Motor neuron (in vitro differentiated cells): ENCODE data around the gene FAM110D. TPM values are rescaled to one million over a fixed set of nuclear protein-coding genes. Genes with fewer than 3 reads are reported as not detected.

Experiments used
- ATAC-seq, 8 experiments: fragments of 200-7000 bp; cut with Tn5 transposase; replicated peaks in 6 of 8; 2 replicates each; pipeline ENCODE4 v1.8.0; 2021; ENCODE audit warnings: mild to moderate bottlenecking in 8 of 8, moderate library complexity in 8 of 8
- H3K27ac ChIP-seq, 2 donors: fragments of 250-450 bp; sonication (Bioruptor Pico); 2 replicates each; pipeline ENCODE4 v1.9.0; 2021; ENCODE audit warnings: antibody characterized with exemption in 2 of 2, mild to moderate bottlenecking in 2 of 2, moderate library complexity in 1 of 2
- H3K4me1 ChIP-seq, 2 donors: fragments of 250-450 bp; sonication (Bioruptor Pico); replicated peaks in 1 of 2; 2 replicates each; pipeline ENCODE4 v1.6.1; 2021; ENCODE audit warnings: antibody characterized with exemption in 2 of 2, mild to moderate bottlenecking in 2 of 2, moderate library complexity in 1 of 2
- H3K4me3 ChIP-seq, 5 donors: fragments of 250-450 bp; sonication (Bioruptor Pico); 2 replicates each; pipeline ENCODE4 v1.9.0; 2021; ENCODE audit warnings: antibody characterized with exemption in 5 of 5, mild to moderate bottlenecking in 5 of 5, moderate library complexity in 4 of 5
- WGBS, 10 experiments: fragments of 450-650 bp; shearing (Covaris generic); methylation state at CpG; one replicate each; pipeline ENCODE4 v1.0.0; 2022; 5-methylcytosine and 5-hydroxymethylcytosine counted together
- in situ Hi-C, 9 experiments: fragments of 400-800 bp; cut with MboI; loops; one replicate each; pipeline ENCODE4 v1.15.0; 2021; ENCODE audit warnings: low sequenced_read_pairs in 9 of 9, low pct_unique_long_range_greater_than_20kb in 2 of 9; ENCODE audit not compliant: unreplicated experiment in 9 of 9
- total RNA-seq, 8 experiments: library from RNA; unstranded; fragments of 300-600 nt; gene quantifications; 2 replicates each; pipeline versions ENCODE4 v1.2.3 to v1.2.4, GENCODE V29; 2022

FAM110D gene
- total RNA-seq, 8 experiments from 2014 or later = 0.15 to 1.1 (median 0.52) TPM

DNA sequence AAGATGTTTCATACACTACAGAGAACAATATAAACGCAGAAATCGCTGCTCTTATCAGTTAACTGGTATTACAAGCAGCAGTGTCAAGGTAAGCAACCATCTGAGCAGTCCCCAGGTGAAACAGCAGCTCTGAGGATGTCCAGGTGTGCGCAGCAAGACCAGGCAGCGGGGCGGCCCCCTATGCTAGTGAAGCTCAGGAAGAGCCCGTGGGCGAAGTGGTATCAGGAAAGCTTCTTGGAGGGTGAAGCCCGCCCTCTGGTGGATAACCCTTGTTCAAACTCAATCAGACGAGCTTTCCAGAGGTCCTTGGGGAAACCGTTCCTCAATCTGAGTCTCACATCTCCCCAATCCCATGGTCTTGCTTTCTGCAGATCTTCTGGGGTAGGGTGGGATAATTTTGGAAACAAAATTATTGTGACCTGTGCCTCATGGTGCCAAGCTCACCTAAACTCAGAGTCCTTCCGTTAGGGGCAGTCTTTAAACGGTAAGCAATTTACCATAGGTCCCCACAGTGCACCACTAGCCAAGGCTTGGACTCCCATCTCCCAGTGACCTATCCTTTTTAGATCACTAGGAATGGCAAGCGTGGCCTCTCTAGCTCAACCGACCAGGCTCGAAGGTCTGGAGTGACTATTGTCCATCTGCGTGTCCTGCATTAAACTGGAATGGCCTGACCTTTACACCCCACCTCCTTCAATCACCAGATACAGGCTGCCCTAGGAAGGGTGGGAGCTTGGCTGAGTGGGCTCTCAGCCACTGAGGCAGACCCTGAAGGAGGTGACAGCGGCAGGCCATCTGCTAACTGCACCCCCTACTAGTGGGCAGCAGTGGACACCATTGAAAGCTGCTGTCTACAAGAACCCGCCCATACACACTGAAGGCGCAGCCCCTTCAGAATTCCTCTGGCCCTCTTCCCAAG lies 13.6 kb upstream of the FAM110D start:
- Histone ChIP-seq H3K4me1 (peaks cover 0 to 2% of the 10 kb centered on the region in 2 donors), H3K27ac (no peak overlapping the region), H3K4me3 (no peak overlapping the region)
- ATAC-seq = peak; percentile 88 to 100 (median 94)
- 0 to 54% (median 8%) methylated on average over 4 to 18 of the region's 19 CpGs; no CpG with 5 or more reads in 3 of the 10 experiments for WGBS, 10 experiments
- in situ Hi-C loops = no loop called here

DNA sequence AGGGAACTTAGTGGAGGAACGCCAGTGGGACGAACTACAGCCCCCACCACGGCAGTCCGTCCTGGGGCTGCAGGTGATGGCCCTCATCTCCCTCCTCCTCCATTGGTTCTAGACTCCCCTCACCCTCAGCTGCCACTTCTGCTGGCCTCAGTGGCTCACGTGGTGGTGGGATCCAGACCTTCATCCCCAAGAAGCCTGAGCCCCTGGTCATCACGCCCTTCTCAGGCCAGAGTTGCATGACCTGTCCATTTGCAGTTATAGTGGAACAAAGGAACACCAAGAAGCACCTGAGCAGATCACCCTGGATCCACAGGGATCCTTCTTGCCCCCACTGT lies 13.0 kb upstream of the FAM110D start:
- Histone ChIP-seq H3K4me3 (no peak overlapping the region), H3K4me1 (peaks cover 0 to 2% of the 10 kb centered on the region in 2 donors), H3K27ac (no peak overlapping the region)
- 0 to 100% (median 52%) methylated on average over 1 to 6 of the region's 6 CpGs; no CpG with 5 or more reads in 4 of the 10 experiments for WGBS, 10 experiments
- peak in 2 of 8 experiments; percentile 12 to 14 for ATAC-seq
- in situ Hi-C loops = no loop called here

DNA sequence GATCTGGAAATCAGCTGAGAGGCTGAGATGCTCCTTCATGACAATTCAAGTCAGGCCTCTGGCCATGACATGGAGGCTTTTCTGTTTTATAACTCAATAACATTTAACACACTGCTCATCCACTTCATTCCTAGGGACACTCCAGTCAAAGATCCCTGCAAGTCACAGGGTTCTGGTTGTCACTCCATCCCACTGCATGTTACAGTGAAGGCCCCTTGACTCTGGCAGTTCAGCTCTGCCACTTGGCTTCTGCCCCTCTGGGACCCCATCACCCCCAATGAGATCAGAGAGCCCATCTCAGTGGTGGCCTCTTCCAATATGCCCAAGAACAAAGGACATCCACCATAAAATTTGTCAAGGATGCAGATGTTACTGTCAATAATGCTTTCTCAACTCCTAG lies 10.0 kb upstream of the FAM110D start:
- no peak overlapping the region for H3K27ac ChIP-seq
- ATAC-seq = no peak
- peaks cover 0 to 2% of the 10 kb centered on the region in 2 donors for H3K4me1 ChIP-seq
- H3K4me3 ChIP-seq = no peak overlapping the region
- in situ Hi-C loops = no loop called here

DNA sequence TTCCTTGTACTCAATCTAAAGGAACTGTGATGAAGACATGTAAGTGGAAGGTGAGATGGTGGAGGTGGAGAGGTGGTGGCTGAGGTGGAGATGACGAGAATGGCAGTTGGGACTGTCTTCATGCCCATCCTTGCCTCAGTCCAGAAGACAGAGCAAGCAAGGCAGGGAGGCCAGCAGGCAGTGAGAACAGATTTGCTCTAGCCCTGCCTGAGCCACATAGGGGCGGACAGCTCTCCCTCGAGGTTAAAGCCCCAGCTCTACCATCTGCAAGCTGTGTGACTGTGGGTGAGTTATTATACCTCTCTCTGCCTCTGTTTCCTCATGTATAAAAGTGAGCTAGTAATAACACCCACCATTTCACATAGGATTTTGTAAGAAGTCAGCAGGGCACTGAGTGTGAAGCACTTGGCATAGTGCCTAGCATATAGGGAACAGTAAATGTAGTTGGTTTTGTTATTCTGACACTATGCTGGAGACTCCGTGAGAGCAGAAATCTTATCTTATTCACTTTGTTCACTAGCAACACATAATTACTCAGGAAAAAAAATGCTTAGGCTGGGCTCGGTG lies 4.8 kb upstream of the FAM110D start:
- no peak for ATAC-seq
- Histone ChIP-seq H3K4me1 (peaks cover 28 to 39% of the 10 kb centered on the region in 2 donors), H3K27ac (no peak overlapping the region), H3K4me3 (no peak overlapping the region)
- in situ Hi-C loops = loop anchor here in 2 of 9 experiments (10.0 kb wide), 1 partner anchor 49 kb away; no protein-coding TSS in a partner anchor
- 38 to 90% (median 72%) methylated on average over 2 to 5 of the region's 5 CpGs; no CpG with 5 or more reads in 1 of the 10 experiments for WGBS, 10 experiments

- peak; percentile 11 to 68 (median 58) for ATAC-seq
- Histone ChIP-seq H3K4me3 (no peak overlapping the region), H3K4me1 (peaks cover 35 to 46% of the 10 kb centered on the region in 2 donors), H3K27ac (peak overlapping the region in 1 of 2 donors; percentile 39)
- in situ Hi-C loops = loop anchor here in 2 of 9 experiments (10.0 kb wide), 1 partner anchor 50 kb away; no protein-coding TSS in a partner anchor
- 0 to 57% (median 32%) methylated on average over 1 to 6 of the region's 9 CpGs; no CpG with 5 or more reads in 4 of the 10 experiments for WGBS, 10 experiments
Measured at GRCh38 chr1:26154750-26155149, 4.1 kb upstream of the FAM110D start.

- no peak overlapping the region for H3K27ac ChIP-seq
- peaks cover 40 to 52% of the 10 kb centered on the region in 2 donors for H3K4me1 ChIP-seq
- no peak overlapping the region for H3K4me3 ChIP-seq
- peak in 4 of 8 experiments; percentile 12 to 34 (median 20) for ATAC-seq
- 0 to 85% (median 59%) methylated on average over 1 to 13 of the region's 21 CpGs; no CpG with 5 or more reads in 2 of the 10 experiments for WGBS, 10 experiments
- in situ Hi-C loops = loop anchor here in 2 of 9 experiments (10.0 kb wide), 1 partner anchor 51 kb away; no protein-coding TSS in a partner anchor
Measured at GRCh38 chr1:26155370-26156284, 3.3 kb upstream of the FAM110D start.

DNA sequence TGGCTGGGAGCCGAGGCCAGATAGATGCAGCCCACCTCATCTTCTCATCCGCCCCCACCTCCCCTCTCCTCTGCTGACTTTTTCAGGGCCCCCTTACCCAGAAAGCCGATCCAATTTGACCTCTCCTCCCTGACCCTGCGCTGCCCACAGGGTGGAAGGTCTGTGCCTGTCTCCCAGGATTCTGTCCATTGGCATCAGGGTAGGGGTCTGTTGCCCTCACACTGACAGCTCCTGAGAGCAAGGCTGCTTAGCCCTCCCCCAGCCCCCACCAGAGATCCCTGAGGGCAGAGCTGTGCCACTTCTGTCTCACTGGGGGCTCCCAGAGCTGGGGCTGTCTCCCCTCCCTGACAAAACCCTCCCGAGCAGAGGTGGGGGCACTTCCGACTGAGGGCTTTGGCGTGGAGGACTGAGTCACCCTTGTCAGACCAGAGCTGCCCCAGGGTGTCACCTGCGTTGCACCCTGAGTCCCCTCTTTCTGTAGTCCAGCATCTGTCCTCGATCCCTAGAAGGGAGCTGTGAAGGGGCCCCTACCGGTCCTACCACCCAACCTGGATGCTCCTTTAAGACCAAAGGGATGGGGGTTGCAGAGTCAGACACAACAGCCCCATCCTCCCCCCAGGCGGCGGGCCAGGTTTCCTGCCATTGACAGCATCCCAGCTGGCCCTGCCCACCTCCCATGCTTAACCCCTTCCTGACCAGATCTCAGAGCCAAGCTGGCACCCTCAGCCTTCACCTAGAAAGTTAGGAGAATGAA lies 2.4 kb upstream of the FAM110D start:
- H3K4me1 ChIP-seq = peaks cover 47 to 60% of the 10 kb centered on the region in 2 donors

GRCh38 chr1:26158271-26158907 lies 490 bp upstream of the FAM110D start:
- H3K27ac ChIP-seq = no peak overlapping the region
- H3K4me3 ChIP-seq = no peak overlapping the region
- no peak for ATAC-seq
- peaks cover 47 to 63% of the 10 kb centered on the region in 2 donors for H3K4me1 ChIP-seq
- in situ Hi-C loops = loop anchor here in 2 of 9 experiments (10.0 kb wide), 1 partner anchor 54 kb away; no protein-coding TSS in a partner anchor
- 58 to 100% (median 70%) methylated on average over 1 to 5 of the region's 5 CpGs; no CpG with 5 or more reads in 5 of the 10 experiments for WGBS, 10 experiments

More for the DNA sequence above, 2.4 kb upstream of the FAM110D start:
- H3K27ac ChIP-seq = no peak overlapping the region
- WGBS, 10 experiments = 0 to 60% (median 52%) methylated on average over 2 to 3 of the region's 12 CpGs; no CpG with 5 or more reads in 7 of the 10 experiments
- no peak overlapping the region for H3K4me3 ChIP-seq
- ATAC-seq = peak in 3 of 8 experiments; percentile 4 to 50 (median 14)
- in situ Hi-C loops = loop anchor here in 2 of 9 experiments (10.0 kb wide), 1 partner anchor 52 kb away; no protein-coding TSS in a partner anchor

DNA sequence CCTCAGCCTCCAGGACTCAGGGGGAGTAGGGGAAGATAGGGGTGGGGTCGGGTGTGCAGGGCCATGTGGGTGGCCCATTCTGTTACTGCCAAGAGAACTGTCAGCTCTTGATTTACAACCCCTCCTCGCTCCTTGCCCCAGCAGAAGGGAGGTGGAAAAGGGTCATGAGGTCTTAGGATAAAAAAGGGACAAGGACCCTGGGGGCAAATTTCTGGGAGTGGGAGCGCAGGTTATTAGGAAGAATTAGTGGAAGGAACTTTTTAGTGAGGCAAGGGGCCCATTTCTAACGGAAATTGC lies 812 bp downstream of the FAM110D start:
- 0 to 100% (median 31%) methylated on average over 1 to 4 of the region's 4 CpGs; no CpG with 5 or more reads in 4 of the 10 experiments for WGBS, 10 experiments
- no peak overlapping the region for H3K4me3 ChIP-seq
- no peak for ATAC-seq
- in situ Hi-C loops = loop anchor here in 2 of 9 experiments (10.0 kb wide), 1 partner anchor 55 kb away; no protein-coding TSS in a partner anchor
- H3K4me1 ChIP-seq = peaks cover 49 to 68% of the 10 kb centered on the region in 2 donors
- no peak overlapping the region for H3K27ac ChIP-seq

DNA sequence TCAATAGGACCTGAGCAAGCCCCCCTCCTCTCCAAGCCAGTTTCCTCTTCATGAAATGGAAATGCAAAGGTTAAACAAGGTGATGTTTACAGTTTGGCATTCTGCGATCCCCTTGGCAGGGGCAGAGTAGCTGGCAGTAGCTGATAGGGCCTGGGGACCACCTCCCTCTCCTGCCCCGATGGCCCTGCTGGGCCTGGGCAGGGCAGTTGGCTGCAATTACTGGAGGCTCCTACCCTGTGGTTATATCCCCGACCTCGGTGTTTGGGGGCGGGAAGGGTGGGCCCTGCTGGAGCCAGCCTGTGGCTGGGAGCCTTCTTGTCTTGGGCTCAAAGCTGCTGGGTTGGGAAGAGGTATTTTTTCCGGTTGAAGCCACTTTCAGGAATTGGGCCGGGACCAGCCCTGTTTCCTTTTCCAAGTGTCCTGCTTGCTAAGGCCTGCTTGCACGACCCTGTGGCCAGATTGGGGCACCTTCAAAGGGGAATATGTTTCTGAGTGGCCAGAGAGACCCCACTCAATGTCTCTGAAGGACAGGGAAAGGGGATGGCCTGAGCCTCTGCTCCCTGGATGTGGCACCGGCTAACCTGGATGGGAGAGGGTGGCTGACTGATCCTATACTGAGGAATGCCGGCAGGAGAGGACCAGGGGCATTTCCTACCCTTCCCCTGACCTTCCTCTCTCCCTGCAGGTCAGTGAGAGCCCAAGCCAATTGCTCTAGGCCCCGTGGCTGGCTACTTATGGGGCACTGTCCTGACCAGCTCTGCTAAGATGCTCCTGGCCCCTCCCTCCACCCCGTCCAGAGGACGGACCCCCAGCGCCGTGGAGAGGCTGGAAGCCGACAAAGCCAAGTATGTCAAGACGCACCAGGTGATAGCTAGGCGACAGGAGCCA lies 1.9 kb downstream of the FAM110D start:
- Histone ChIP-seq H3K4me3 (peak overlapping the region; percentile 22 to 39 (median 26)), H3K27ac (no peak overlapping the region), H3K4me1 (peaks cover 38 to 66% of the 10 kb centered on the region in 2 donors)
- in situ Hi-C loops = no loop called here
- WGBS, 10 experiments = 25 to 100% (median 63%) methylated on average over 1 to 12 of the region's 18 CpGs; no CpG with 5 or more reads in 3 of the 10 experiments
- peak in 2 of 8 experiments; percentile 16 to 18 for ATAC-seq
